Endothelial cell of umbilical vein (primary cell): ENCODE results near the gene NCKAP5. TPM values are rescaled to one million over a fixed set of nuclear protein-coding genes. Genes with fewer than 3 reads are reported as not detected.

Source experiments
- BruUV-seq: library from RNA; stranded (reverse); fragments of 400-500 nt; replicated peaks from 2 replicates; lab custom pipeline; 2021; lab: Mats Ljungman, UMichigan
- CTCF ChIA-PET: fragments of 300-600, 350-600 bp; sonication (Branson Sonifier 250); formaldehyde crosslinking; loops from one replicate; lab custom pipeline; 2021; ENCODE audit warnings: antibody characterized with exemption, inconsistent platforms; lab: Charles Lee
- POLR2A ChIA-PET: fragments of 300-600, 350-600 bp; sonication (Branson Sonifier 250); formaldehyde crosslinking; loops from one replicate; lab custom pipeline; 2021; ENCODE audit warnings: antibody characterized with exemption, inconsistent platforms; lab: Charles Lee
- DNase-seq: peaks from one replicate; pipeline ENCODE4 v3.0.0-alpha.2; 2011; ENCODE audit warnings: low read depth, low spot score
- FAIRE-seq: peaks from 2 replicates; lab custom pipeline; 2011; peaks lifted over from hg19 to GRCh38; lab: Jason Lieb, UNC
- H2AFZ ChIP-seq: 2 replicates; pipeline ENCODE4 v1.6.0; 2012; ENCODE audit warnings: low read depth, low read length, control low read depth, inconsistent platforms
- H3K27ac ChIP-seq: 2 replicates; pipeline ENCODE4 v1.5.1; 2011; ENCODE audit warnings: low read depth, mild to moderate bottlenecking, control low read depth, low read length, moderate library complexity; ENCODE audit not compliant: insufficient read depth
- H3K27me3 ChIP-seq, 2 experiments: 2 replicates each; pipeline versions ENCODE4 v1.6.0 to v1.6.1; 2011; ENCODE audit warnings: low read length in 2 of 2, mixed read lengths in 1 of 2; ENCODE audit not compliant: control insufficient read depth in 2 of 2, insufficient read depth in 2 of 2
- H3K36me3 ChIP-seq, 2 experiments: 2 replicates in 1 of 2; 3 replicates in 1 of 2; pipeline ENCODE4 v1.5.1; 2011; ENCODE audit warnings: low read length in 2 of 2, mild to moderate bottlenecking in 1 of 2, moderate library complexity in 1 of 2; ENCODE audit not compliant: control insufficient read depth in 2 of 2, insufficient read depth in 2 of 2; ENCODE audit errors: extremely low read depth in 1 of 2
- H3K4me1 ChIP-seq: 3 replicates; pipeline ENCODE4 v1.5.1; 2011; ENCODE audit warnings: mild to moderate bottlenecking, low read length; ENCODE audit not compliant: control insufficient read depth, insufficient read depth; ENCODE audit errors: extremely low read depth
- H3K4me2 ChIP-seq: 2 replicates; pipeline ENCODE4 v1.6.1; 2011; ENCODE audit warnings: low read length, control low read depth, mixed read lengths; ENCODE audit not compliant: insufficient read depth
- H3K4me3 ChIP-seq, 3 experiments: fragments of 200-600 bp in 1 of 3; sonication (generic), shearing (Covaris generic) in 1 of 3; replicated peaks in 1 of 3; 2 replicates each; pipeline ENCODE4 v1.5.1; 2011 to 2016; ENCODE audit warnings: control low read depth in 3 of 3, low read length in 3 of 3, mild to moderate bottlenecking in 2 of 3, inconsistent platforms in 1 of 3, low read depth in 1 of 3, moderate library complexity in 1 of 3; ENCODE audit not compliant: insufficient read depth in 1 of 3
- H3K79me2 ChIP-seq: 2 replicates; pipeline ENCODE4 v1.6.0; 2012; ENCODE audit warnings: low read length, inconsistent platforms; ENCODE audit not compliant: control insufficient read depth, insufficient read depth
- H3K9ac ChIP-seq: replicated peaks from 2 replicates; pipeline ENCODE3; 2011; ENCODE audit warnings: low read length, control low read depth; ENCODE audit not compliant: insufficient read depth; ENCODE audit errors: extremely low read depth
- H3K9me1 ChIP-seq: replicated peaks from 3 replicates; pipeline ENCODE4 v1.6.0; 2011; ENCODE audit warnings: mild to moderate bottlenecking, low read length; ENCODE audit not compliant: control insufficient read depth, insufficient read depth; ENCODE audit errors: extremely low read depth
- H3K9me3 ChIP-seq: replicated peaks from 2 replicates; pipeline ENCODE4 v1.5.1; 2012; ENCODE audit warnings: low read length, inconsistent platforms; ENCODE audit not compliant: control insufficient read depth, insufficient read depth
- H4K20me1 ChIP-seq: replicated peaks from 2 replicates; pipeline ENCODE3; 2011; ENCODE audit warnings: mild to moderate bottlenecking, low read length; ENCODE audit not compliant: control insufficient read depth, insufficient read depth; ENCODE audit errors: extremely low read depth
- CTCF ChIP-seq, 2 donors: IDR thresholded peaks; 1 replicate in 1 of 2; 2 replicates in 1 of 2; pipeline ENCODE4 v1.5.1; 2011; ENCODE audit warnings: low read length in 2 of 2, mild to moderate bottlenecking in 2 of 2, moderate library complexity in 2 of 2, control low read depth in 1 of 2, inconsistent platforms in 1 of 2, low read depth in 1 of 2; ENCODE audit not compliant: insufficient read depth in 1 of 2; ENCODE audit errors: extremely low read depth in 1 of 2
- EZH2 ChIP-seq: IDR thresholded peaks from 2 replicates; pipeline ENCODE4 v1.6.1; 2012; ENCODE audit warnings: borderline replicate concordance, low read depth, mild to moderate bottlenecking, moderate library complexity, low read length, inconsistent platforms; ENCODE audit not compliant: severe bottlenecking
- FOS ChIP-seq: IDR thresholded peaks from 2 replicates; pipeline ENCODE4 v1.6.1; 2011; ENCODE audit warnings: mild to moderate bottlenecking, low read length, moderate library complexity, borderline replicate concordance; ENCODE audit not compliant: insufficient read depth
- GATA2 ChIP-seq: IDR thresholded peaks from 2 replicates; pipeline ENCODE4 v1.7.0; 2011; ENCODE audit warnings: low read depth, mild to moderate bottlenecking, moderate library complexity, mixed read lengths, low read length; ENCODE audit not compliant: insufficient read length, insufficient read depth
- JUN ChIP-seq: IDR thresholded peaks from 2 replicates; pipeline ENCODE4 v1.6.1; 2011; ENCODE audit warnings: borderline replicate concordance, low read depth; ENCODE audit not compliant: insufficient read length, insufficient read depth
- MYC ChIP-seq: IDR thresholded peaks from one replicate; pipeline ENCODE4 v1.6.1; 2011; ENCODE audit warnings: mild to moderate bottlenecking, low read depth, low read length
- POLR2A ChIP-seq: IDR thresholded peaks from 2 replicates; pipeline ENCODE4 v1.6.1; 2012; ENCODE audit warnings: low read depth, mild to moderate bottlenecking, control low read depth, low read length
- POLR2AphosphoS5 ChIP-seq: IDR thresholded peaks from 2 replicates; pipeline ENCODE4 v1.6.1; 2012; ENCODE audit warnings: low read depth, mild to moderate bottlenecking, control low read depth, low read length, moderate library complexity; ENCODE audit not compliant: insufficient read depth
- dilution Hi-C: fragments of 300-500 bp; cut with MboI; formaldehyde crosslinking; loops from one replicate; pipeline ENCODE4 v1.15.0; 2019; ENCODE audit warnings: low sequenced_read_pairs; ENCODE audit not compliant: extremely low pct_ligation_motif_present
- intact Hi-C: fragments of 100-400 bp; cut with micrococcal nuclease; formaldehyde crosslinking; loops from one replicate; pipeline ENCODE4 v1.10.0; 2022
- polyA plus RNA-seq, 4 experiments: library from polyadenylated mRNA; depleted of rRNA in 3 of 4; stranded (reverse) in 3 of 4; unstranded in 1 of 4; fragments of >200 nt; gene quantifications; 2 replicates each; pipeline versions ENCODE4 v1.2.1 to v1.2.3, GENCODE V29; 2011 to 2012; ENCODE audit warnings: missing spikeins in 1 of 4
- total RNA-seq: library from RNA; stranded (reverse); gene quantifications from 2 replicates; pipeline ENCODE4 v1.2.3, GENCODE V29; 2021
- TF ChIP-seq, protein P1 (sequence below): IDR thresholded peaks from 2 replicates; pipeline ENCODE4 v1.6.1; 2011; ENCODE audit not compliant: insufficient read depth, insufficient read length

The NCKAP5 gene
- total and polyA plus RNA-seq, 2 donors (not counting 3 experiments of a cell fraction or from before 2014, with no cell fraction given): 0.47 to 3.3 TPM

DNA sequence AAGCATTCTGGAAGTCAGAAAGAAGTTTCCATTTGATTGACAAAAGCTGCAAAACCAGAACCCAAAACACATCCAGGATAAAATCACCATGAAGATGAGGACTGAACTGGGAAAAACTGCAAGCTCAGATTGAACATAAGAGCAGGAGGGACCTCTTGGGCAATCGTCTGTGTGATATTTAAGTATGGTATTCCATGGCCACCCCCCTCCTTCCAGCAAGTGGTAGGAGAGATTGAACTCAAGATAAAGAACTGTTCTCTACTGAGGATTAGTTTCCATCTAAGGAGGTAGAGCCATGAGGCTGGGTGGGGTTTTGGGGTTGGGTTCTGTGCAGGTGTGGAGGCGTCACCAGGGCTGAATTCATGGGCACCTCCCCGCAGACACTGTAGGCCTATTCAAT, 251.1 kb downstream of the NCKAP5 start:
- FAIRE-seq (no peak), DNase-seq (no peak)
- Histone ChIP-seq H3K9me1 (peaks cover 2% of the 10 kb centered on the region), H2AFZ (no peak overlapping the region), H3K27me3 (no peaks in the 10 kb centered on the region), H3K27ac (no peak overlapping the region), H3K9ac (no peak overlapping the region), H3K4me3 (no peak overlapping the region), H3K9me3 (no peaks in the 10 kb centered on the region), H3K4me1 (no peaks in the 10 kb centered on the region), H3K79me2 (no peaks in the 10 kb centered on the region), H4K20me1 (no peaks in the 10 kb centered on the region), H3K4me2 (no peak overlapping the region), H3K36me3 (no peaks in the 10 kb centered on the region)
- ChIA-PET CTCF (no interaction called here), POLR2A (no interaction called here)
- dilution Hi-C loops (no loop called here), intact Hi-C loops (no loop called here)
- TF ChIP-seq EZH2 (no peak), CTCF (IDR thresholded peaks at IDR 0.05; ENCODE audit: extremely low read depth in 1 of 2, insufficient read depth in 1 of 2, low read depth in 1 of 2, low read length in 2 of 2) (no peak), MYC (no peak), JUN (no peak), GATA2 (no peak), POLR2A (no peak), FOS (no peak), POLR2AphosphoS5 (no peak)
- TF ChIP-seq, protein P1, sequence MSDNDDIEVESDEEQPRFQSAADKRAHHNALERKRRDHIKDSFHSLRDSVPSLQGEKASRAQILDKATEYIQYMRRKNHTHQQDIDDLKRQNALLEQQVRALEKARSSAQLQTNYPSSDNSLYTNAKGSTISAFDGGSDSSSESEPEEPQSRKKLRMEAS: no peak
- no TSS peak for BruUV-seq
